Renal pelvis (tissue), 4 donors: Measurements from ENCODE around the gene OLFML2A. TPM values are rescaled to one million over a fixed set of nuclear protein-coding genes. Genes with fewer than 3 reads are reported as not detected.
"Not testable (repeated sequence)": the region's sequence is repeated elsewhere in the genome, so short reads cannot be mapped to it uniquely, and the experiment has no call there.

Experiments
- DNase-seq: peaks from one replicate; pipeline ENCODE4 v3.0.0-alpha.2; 2013
- polyA plus RNA-seq, 3 donors: library from polyadenylated mRNA; unstranded; fragments of 120-200 nt; gene quantifications; one replicate each; pipeline ENCODE4 v1.2.1, GENCODE V29; 2013; ENCODE audit not compliant: insufficient read length in 3 of 3

The OLFML2A gene
- polyA plus RNA-seq, 3 donors: 24.6 to 27.6 (median 25.1) TPM

- DNase-seq: no peak
Measured at GRCh38 chr9:124818431-124819281, 41.7 kb downstream of the OLFML2A start.

DNA sequence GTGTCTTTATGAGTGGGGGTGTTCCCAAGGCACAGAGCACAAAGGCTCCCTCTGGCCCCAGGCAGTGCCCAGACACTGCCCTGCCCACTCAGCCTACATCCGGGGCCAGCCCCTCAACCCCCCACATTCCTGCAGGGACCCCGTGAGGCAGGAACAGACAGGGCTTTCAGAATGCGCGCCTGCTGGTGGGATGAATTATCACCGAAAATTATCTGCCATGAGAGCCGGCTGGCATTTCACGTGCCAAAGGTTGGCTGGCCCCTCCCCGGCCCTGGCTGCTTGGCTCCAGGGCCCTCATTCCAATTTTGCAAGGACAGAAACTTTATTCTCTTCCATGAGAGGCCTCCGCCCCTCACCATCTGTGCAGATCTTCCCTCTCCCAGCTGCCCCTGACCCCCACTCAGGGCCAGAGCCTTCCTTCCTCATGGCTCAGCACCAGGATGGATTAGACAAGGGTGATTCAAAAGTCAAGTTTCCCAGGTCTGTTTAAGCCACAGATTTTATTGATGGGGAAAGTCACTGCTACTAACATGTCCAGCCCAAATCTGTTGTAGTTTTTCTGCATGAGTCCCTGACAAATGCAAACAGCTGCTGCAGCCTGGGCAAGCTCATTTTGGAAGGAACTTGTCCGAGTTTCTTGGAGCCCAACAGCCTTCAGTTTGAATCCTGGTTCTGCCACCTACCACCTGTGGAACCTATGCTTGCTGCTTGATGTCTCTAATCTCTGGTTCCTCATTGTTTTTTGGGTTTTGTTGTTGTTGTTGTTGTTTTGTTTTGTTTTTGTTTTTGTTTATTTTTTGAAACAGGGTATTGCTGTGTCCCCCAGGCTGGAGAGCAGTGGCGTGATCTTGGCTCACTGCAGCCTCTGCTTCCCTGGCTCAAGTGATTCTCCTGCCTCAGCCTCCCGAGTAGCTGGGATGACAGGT lies 44.0 kb downstream of the OLFML2A start:
- no peak for DNase-seq

DNA sequence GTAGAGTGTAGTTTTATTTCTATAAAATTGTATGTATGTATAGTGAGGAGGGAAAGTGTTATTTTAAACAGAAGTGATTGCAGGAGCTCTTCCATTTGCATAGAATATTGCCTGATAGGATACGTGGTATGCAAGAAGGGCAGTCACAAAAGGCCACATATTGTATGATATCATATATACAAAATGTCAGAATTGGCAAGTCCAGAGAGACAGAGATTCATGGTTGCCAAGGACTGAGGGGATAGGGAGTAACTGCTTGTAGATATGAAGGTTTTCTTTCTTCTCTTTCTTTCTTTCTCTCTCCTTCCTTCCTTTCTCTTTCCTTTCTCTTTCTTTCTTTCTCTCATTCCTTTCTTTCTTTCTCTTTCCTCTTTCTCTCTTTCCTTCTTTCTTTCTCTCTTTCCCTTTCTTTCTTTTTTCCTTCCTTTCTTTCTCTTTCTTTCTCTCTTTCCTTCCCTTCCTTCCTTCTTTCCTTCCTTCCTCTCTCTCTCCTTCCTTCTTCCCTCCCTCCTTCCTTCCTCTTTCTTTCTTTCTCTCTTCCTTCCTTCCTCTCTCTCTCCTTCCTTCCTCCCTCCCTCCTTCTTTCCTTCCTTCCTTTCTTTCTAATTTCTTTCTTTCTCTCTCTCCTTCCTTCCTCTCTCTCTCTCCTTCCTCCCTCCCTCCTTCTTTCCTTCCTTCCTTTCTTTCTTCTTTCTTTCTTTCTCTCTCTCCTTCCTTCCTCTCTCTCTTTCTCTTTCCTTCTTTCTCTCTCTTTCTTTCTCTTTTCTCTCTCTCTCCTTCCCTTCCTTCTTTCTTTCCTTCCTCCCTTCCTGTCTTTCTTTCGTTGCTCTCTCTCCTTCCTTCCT lies 51.8 kb downstream of the OLFML2A start:
- no peak for DNase-seq

- DNase-seq: no peak
Measured at GRCh38 chr9:124829334-124829669, 52.4 kb downstream of the OLFML2A start.

DNA sequence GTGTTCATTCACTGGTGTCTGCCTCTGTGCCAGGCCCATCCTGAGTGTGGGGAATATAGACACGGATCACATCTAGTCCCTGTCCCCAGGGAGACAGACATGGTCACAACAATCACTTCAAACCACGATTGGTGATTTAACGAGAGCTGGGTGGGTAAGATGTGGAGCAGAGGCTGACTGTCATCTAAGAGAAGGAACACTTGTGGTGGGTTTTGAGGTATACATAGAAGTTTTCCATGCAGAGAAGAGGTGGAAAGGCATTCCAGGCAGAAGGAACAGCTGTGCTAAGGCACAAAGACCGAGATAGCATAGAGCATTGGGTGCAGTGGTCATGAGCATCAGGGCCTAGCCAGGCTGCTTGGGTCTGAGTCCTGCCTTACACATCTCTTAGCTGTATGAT lies 53.7 kb downstream of the OLFML2A start:
- DNase-seq: no peak

- DNase-seq: no peak
Measured at GRCh38 chr9:124831642-124832364, 54.9 kb downstream of the OLFML2A start.

DNA sequence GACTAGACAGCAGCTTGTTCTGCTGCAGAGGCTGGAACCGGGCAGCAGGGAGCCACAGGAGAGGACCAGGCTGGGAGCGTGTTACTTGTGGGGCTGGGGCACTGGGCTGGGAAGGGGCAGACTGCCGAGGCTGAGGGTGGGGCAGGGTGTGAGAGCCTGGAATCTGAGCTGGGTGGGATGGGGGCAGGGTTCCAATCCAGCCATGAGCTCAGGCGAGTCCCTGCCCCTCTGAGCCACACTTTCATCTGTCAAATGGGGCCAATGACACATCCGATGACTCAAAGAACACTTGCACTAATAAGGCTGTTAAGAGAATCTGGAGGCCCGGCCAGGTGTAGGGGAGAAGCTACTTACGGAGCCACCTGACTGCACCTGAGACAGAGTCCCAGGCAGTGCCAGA lies 57.7 kb downstream of the OLFML2A start:
- no peak for DNase-seq

DNA sequence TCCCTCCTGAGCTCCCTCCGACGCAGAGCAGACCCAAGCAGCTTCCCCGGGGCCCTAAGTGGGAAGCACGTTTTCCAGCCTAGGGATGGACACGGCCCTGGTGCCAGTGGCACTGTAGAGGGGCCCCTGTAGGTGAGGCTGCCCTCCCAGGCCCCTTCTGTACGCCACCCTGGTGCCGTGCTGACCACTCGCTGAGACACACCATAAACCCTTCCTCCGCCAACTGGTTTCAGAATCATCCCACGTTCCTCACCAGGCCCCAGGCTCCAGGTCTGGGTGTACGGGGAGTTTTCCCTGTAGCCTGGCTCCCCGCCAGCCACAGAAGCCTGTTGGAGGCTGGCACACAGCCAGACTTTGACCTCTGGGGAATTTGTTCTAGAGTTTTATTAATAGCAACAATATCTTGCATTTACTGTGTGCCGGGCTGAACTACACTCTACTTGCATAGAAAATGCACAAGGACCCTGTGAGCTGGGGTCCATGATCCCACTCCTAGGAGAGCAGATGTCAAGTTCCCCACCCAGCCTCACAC lies 58.2 kb downstream of the OLFML2A start:
- no peak for DNase-seq

- DNase-seq: not testable (repeated sequence)
Measured at GRCh38 chr9:124838132-124838531, 61.2 kb downstream of the OLFML2A start.

DNA sequence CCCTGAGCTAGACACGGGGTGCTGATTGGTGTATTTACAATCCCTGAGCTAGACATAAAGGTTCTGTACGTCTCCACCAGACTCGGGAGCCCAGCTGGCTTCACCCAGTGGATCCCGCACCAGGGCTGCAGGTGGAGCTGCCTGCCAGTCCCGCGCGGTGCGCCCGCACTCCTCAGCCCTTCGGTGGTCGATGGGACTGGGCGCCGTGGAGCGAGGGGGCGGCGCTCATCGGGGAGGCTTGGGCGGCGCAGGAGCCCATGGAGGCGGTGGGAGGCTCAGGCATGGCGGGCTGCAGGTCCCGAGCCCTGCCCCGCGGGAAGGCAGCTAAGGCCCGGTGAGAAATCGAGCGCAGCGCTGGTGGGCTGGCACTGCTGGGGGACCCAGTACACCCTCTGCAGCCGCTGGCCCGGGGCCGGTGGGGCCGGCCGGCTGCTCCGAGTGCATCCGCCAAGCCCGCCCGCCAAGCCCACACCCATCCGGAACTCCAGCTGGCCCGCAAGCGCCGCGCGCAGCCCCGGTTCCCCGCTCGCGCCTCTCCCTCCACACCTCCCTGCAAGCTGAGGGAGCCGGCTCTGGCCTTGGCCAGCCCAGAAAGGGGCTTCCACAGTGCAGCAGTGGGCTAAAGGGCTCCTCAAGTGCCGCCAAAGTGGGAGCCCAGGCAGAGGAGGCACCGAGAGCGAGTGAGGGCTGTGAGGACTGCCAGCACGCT lies 61.8 kb downstream of the OLFML2A start:
- DNase-seq: not testable (repeated sequence)

DNA sequence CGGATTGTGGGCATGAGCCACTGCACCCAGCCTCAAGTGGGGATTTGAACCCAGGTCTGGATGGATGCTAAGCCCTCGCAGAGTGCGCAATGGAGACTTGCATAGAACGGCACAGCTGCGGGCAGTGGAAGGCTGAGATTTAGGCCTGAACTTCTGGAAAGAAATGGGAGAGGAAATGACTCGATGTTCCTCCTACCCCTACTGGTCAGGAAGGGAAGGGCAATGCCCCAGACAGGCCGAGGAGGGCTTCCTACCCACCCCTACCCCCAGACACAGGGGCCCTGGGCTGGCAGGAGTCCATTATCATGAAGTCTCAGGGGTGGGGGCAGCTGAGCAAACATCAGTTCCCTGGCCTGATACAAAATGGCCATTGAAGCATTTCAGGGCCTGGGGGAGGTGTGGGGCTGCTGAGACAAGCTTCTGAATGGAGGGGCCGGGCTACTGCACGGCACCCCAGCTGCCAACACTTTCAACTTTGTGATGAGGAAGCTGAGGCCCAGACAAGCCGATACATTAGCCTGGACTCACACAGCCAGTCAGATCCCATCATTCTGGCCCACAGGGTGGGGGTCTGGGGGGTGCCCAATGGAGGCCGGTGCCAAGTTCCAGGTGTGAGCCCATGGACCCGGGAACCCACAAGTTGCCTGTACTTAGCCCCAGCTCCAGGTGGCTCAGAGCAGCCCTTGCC lies 62.8 kb downstream of the OLFML2A start:
- no peak for DNase-seq

- DNase-seq: no peak
Measured at GRCh38 chr9:124840300-124840833, 63.4 kb downstream of the OLFML2A start.

- DNase-seq: no peak
Measured at GRCh38 chr9:124841075-124841821, 64.3 kb downstream of the OLFML2A start.

DNA sequence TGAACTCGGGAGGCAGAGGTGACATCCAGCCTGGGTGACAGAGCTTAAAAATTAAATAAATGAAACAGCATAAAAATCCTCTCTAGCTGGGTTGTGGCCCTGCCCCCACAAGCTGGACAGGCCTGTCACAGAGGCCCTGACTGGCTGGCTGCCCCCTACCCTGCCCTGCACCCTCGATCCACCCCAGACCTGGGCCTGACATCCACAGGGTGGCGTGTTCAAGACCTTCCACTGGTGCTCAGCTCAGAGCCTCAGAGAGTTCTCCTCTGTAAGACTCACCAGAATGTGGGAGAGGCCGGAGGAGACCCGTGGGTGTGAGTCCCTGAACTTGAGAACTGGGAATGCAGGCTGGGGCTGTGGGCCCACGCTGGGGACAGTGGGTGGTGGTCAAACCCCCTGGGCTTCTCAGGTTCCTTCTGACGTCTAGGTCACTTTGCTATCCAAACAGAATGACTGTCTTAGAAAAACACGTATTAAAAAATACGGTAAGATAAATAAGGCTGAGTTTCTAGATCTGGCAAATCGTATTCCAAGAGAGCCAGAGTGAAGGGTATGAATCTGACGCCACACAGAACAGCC lies 66.6 kb downstream of the OLFML2A start:
- DNase-seq: no peak

GRCh38 chr9:124844291-124844690 lies 67.4 kb downstream of the OLFML2A start:
- DNase-seq: no peak

GRCh38 chr9:124846467-124846866 lies 69.5 kb downstream of the OLFML2A start:
- not testable (repeated sequence) for DNase-seq

DNA sequence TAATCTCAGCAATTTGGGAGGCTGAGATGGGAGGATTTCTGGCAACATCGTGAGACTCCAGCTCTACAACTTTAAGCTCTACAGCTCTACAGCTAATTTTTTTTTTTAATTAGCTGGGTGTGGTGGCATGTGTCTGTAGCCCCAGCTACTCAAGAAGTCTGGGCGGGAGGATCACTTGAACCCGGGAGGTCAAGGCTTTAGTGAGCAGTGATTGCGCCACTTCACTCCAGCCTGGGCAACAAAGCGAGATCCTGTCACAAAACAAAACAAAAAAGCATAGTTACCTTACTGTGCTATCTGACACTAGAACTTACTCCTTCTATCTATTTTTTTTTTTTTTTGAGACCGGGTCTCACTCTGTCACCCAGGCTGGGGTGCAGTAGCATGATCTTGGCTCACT lies 70.0 kb downstream of the OLFML2A start:
- DNase-seq: no peak

DNA sequence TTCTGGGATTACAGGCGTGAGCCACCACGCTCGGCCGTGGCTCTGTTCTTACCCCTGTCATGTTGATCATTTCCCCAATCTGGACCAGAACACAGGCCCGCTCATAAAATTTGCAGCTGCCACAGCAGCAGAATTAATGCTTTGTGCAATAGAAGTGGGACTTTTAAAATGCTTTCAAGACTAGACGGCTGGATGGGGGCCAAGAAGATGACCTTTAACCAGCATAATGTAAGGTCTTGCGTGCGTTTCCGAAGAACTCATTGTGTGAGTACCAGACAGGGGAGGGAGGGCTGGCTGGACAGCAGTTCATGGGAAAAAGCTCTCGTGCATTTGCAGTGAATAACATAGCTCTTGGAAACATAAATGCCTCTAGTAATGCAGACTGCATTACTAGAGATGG lies 72.9 kb downstream of the OLFML2A start:
- no peak for DNase-seq
